Activated T-helper 9 cell treated with anti-CD3 and anti-CD28 coated beads, Interleukin-2, amount 50 U/mL, for 16 hours (primary cell): ENCODE results near the gene MGMT.

Experiments used
- DNase-seq: peaks from one replicate; pipeline ENCODE4 v3.0.0-alpha.2; 2020; ENCODE audit warnings: low read depth

Gene MGMT

GRCh38 chr10:129808092-129808983 lies 341.3 kb downstream of the MGMT start:
- no peak for DNase-seq

GRCh38 chr10:129809431-129809830 lies 342.4 kb downstream of the MGMT start:
- DNase-seq, result no peak

GRCh38 chr10:129809841-129810240 lies 342.8 kb downstream of the MGMT start:
- no peak for DNase-seq

GRCh38 chr10:129811208-129811607 lies 344.2 kb downstream of the MGMT start:
- DNase-seq, result no peak

GRCh38 chr10:129812398-129812797 lies 345.4 kb downstream of the MGMT start:
- no peak for DNase-seq

- no peak for DNase-seq
Measured at GRCh38 chr10:129814681-129815646, 347.9 kb downstream of the MGMT start.

- DNase-seq, result no peak
Measured at GRCh38 chr10:129815898-129816655, 349.0 kb downstream of the MGMT start.

GRCh38 chr10:129816656-129817045 lies 349.6 kb downstream of the MGMT start:
- DNase-seq, result no peak
